CD4-positive, alpha-beta T cell treated with Interleukin-4 for 1 hour (primary cell): ENCODE results near the gene ZNF778.
"Not testable (repeated sequence)": the region's sequence is repeated elsewhere in the genome, so short reads cannot be mapped to it uniquely, and the experiment has no call there.

Source experiments
- DNase-seq, 2 donors: peaks; one replicate each; pipeline ENCODE4 v3.0.0-alpha.2; 2020 to 2022

Gene ZNF778

GRCh38 chr16:89183463-89183862 lies 34.0 kb upstream of the ZNF778 start:
- no peak for DNase-seq

DNA sequence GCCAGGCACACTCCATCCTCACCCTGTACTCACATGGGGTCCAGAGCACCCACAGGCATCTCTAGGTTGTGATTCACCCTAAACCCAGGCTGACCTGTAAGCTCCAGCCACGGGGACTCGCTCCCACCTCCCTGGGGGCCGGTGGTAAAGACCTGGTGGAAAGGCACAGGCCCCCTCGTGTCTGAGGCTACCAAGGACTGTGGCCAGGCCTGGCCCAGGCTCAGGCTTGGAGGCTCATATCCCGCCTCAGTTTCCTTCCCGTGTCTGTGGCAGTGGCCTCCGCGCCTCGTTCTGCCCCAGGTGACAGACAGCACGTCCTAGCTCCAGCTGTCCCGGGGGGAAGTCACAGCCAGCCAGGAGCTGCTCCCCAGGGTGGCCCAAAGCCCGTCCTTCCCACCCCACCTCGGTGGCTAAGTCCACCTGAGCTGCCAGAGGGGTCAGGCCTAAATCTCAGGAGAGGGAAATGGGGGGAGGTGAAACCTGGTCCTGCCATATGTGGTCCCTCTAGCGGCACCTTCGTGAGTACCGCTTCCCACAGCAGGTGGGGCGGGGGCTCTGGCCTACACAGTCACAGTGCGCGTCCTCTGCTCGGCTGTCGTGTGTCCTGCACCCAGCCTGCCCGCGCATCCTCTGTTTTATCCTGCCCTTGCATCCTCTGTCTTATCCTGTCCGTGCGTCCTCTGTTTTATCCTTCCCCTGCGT lies 33.4 kb upstream of the ZNF778 start:
- DNase-seq, result no peak

DNA sequence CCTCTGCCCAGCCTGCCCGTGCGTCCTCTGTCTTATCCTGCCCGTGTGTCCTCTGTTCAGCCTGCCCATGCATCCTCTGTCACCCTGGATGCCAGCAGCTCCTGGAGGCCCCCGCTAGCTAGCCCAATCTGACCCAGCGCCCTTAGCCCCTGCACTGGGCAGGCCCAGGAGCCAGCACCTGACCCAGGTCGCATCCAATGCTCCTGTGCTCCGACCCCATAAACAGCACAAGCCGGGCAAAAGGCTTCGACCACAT lies 32.9 kb upstream of the ZNF778 start:
- DNase-seq, result no peak

- DNase-seq, result no peak
Observed at GRCh38 chr16:89184933-89185794, 32.3 kb upstream of the ZNF778 start.

- not testable (repeated sequence) for DNase-seq
Observed at GRCh38 chr16:89185887-89186592, 31.5 kb upstream of the ZNF778 start.

DNA sequence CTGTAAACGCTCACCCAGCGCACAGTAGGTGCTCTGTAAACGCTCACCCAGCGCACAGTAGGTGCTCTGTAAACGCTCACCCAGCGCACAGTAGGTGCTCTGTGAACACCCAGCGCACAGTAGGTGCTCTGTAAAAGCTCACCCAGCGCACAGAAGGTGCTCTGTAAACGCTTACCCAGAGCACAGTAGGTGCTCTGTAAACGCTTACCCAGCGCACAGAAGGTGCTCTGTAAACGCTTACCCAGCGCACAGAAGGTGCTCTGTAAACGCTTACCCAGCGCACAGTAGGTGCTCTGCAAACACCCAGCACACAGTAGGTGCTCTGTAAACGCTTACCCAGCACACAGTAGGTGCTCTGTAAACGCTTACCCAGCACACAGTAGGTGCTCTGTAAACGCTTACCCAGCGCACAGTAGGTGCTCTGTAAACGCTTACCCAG lies 30.9 kb upstream of the ZNF778 start:
- DNase-seq, result peak in 1 of 2 donors; percentile 23

- DNase-seq, result peak in 1 of 2 donors; percentile 27
Observed at GRCh38 chr16:89187032-89187769, 30.3 kb upstream of the ZNF778 start.

GRCh38 chr16:89187770-89188392 lies 29.6 kb upstream of the ZNF778 start:
- no peak for DNase-seq

DNA sequence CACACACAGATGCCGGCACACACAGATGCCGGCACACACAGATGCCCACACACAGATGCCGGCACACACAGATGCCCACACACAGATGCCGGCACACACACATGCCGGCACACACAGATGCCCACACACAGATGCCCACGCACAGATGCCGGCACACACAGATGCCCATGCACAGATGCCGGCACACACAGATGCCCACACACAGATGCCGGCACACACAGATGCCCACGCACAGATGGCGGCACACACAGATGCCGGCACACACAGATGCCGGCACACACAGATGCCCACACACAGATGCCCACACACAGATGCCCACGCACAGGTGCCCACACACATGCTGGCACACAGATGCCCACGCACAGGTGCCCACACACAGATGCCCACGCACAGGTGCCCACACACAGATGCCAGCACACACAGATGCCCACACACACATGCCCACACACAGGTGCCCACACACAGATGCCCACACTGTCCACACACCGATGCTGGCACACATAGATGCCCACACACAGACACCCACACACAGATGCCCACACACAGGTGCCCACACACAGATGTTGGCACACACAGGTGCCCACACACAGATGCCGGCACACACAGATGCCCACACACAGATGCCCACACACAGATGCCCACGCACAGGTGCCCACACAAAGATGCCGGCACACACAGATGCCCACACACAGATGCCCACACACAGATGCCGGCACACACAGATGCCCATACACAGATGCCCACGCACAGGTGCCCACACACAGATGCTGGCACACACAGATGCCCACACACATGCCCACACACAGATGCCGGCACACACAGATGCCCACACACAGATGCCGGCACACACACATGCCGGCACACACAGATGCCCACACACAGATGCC lies 28.8 kb upstream of the ZNF778 start:
- DNase-seq, result not testable (repeated sequence)

GRCh38 chr16:89189358-89190025 lies 28.0 kb upstream of the ZNF778 start:
- DNase-seq, result no peak

DNA sequence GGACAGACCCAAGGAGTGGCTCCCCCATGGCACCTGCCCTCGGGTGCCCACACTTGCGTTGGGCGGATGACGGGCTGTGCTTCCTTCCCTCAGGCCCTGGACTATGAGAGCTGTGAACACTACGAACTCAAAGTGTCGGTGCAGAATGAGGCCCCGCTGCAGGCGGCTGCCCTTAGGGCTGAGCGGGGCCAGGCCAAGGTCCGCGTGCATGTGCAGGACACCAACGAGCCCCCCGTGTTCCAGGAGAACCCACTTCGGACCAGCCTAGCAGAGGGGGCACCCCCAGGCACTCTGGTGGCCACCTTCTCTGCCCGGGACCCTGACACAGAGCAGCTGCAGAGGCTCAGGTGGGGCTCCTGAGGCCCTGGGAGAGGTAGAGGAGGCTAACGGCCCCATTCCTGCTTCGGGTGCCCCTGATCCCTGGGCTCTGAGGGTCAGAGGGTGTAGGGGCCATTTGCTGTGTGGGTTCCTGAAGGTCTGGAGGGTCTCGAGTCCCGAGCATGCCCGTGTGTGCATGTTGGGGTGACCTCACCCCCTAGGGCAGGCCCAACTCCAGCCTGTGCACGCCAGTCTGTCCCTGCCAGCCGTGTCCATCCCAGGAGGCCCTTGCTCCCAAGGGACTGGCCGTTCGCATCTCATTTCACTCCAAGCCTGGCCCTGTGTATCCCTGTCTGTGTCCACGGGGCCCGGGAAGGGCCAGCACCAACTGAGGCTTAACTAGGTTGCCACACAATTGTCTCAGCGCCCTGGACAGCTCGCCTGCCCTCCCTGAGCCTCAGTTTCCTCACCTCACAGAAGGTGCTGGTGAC lies 27.1 kb upstream of the ZNF778 start:
- DNase-seq, result no peak

- DNase-seq, result no peak
Observed at GRCh38 chr16:89191033-89191900, 26.2 kb upstream of the ZNF778 start.

DNA sequence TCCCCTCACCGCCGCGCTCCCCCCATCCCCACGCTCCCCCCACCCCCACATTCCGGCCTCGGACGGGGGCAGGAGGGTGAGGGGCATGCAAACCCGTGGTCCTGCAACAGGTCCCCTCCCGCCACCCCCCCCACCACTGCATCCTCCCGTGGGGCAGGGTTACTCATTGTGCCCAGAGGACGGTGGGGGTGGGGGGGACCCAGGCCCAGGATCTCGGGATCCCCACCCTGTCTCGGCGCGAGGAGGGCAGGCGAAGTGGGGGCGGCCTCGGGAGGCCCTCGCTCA lies 25.7 kb upstream of the ZNF778 start:
- no peak for DNase-seq

DNA sequence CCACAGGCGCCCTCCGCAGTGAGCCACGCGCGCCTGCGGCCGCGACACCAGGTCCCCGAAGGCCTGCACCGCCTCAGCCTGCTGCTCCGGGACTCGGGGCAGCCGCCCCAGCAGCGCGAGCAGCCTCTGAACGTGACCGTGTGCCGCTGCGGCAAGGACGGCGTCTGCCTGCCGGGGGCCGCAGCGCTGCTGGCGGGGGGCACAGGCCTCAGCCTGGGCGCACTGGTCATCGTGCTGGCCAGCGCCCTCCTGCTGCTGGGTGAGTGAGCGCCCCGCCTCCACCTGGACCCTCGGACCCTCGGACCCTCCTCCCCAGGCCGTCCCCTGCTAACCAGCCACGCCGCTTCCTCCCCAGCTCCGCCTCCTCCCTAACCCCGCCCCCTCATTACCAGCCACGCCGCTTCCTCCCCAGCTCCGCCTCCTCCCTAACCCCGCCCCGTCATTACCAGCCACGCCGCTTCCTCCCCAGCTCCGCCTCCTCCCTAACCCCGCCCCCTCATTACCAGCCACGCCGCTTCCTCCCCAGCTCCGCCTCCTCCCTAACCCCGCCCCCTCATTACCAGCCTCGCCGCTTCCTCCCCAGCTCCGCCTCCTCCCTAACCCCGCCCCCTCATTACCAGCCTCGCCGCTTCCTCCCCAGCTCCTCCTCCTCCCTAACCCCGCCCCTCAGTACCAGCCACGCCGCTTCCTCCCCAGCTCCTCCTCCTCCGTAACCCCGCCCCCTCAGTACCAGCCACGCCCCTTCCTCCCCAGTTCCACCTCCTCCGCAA lies 25.1 kb upstream of the ZNF778 start:
- DNase-seq, result peak; percentile 89 to 90

GRCh38 chr16:89192956-89193575 lies 24.4 kb upstream of the ZNF778 start:
- DNase-seq, result peak; percentile 70 to 76

GRCh38 chr16:89193576-89194293 lies 23.8 kb upstream of the ZNF778 start:
- no peak for DNase-seq
